Measurements from ENCODE around the gene NDUFS8. TPM values are rescaled to one million over a fixed set of nuclear protein-coding genes. Genes with fewer than 3 reads are reported as not detected.

NDUFS8 gene
- total RNA-seq, 1 donor from 2014 or later = 172 TPM

DNA sequence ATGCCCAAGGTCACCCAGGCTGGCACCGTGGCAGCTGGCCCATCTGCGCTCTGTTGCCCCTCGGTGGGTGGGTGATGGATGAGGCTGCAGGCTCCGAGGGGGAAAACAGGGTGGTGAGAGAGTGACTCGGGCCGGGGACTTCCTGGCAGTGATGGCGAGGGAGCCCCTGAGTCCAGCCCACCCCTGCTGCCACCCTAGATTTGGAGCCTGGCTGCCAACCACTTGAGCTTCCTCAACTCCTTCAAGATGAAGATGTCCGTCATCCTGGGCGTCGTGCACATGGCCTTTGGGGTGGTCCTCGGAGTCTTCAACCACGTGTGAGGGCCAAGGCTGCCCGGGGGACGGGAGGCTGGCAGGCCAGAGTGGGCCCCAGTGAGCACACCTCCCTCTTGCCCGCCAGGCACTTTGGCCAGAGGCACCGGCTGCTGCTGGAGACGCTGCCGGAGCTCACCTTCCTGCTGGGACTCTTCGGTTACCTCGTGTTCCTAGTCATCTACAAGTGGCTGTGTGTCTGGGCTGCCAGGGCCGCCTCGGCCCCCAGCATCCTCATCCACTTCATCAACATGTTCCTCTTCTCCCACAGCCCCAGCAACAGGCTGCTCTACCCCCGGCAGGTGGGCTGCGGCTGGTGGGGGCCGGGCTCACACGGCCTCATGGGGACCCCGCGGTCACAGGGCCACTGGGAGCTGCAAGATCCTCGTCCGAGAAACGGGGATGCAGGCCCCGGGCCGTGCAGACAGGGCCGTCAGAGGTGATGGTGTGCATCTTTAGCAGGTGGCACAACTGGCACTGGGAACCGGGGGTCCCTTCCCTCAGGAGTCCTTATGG, 18.4 kb downstream of the NDUFS8 start:
- DNase-seq (ENCODE audit: low spot score) = no peak

GRCh38 chr11:68049509-68050370, 19.3 kb downstream of the NDUFS8 start:
- no peak for DNase-seq (ENCODE audit: low spot score)

- no peak for DNase-seq (ENCODE audit: low spot score)
Measured at GRCh38 chr11:68050371-68050841, 19.9 kb downstream of the NDUFS8 start.

DNA sequence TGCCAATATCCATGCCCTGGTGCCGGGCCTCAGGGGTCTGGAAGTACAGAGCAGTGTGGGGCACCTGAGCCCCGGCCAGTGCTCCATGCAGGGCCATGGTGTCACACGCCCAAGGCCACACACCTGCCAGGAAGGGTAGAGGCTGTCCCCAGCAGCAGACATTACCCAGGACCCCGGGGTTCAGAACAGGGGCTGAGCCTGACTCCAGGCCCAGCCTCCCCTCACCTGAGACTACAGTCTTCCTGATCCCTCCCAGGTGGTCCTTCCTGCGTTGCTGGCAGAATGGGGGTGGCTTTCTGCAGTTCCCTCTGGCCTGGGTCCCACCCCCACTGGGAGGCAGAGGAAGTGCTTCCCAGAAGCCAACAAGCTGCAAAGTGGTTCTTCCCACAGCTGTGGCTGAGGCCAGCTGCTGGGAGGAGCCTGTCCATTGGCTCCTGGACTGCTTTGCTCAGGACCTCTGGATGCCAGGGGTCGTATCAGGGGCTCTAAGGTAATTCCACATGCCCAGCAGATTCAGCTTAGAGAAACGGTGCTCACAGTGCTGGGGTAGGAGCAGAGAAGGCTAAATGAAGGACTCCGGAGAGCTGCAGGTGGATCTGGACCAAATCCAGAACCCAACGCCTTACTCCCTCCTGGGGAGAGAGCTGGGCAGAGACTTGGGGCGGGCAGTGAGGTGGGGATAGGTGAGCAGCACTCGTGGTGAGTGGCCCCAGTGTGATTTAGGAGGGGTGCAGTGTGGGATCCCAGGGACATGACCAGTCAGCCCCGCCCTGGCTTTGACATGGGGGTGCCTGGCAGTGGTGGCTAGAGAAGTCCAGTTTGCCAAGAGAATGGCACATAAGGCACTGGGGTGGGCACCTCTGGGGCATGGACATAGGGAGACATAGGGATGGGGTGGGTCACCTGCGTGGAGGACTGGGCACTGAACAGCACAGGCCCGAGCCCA, 21.0 kb downstream of the NDUFS8 start:
- no peak for DNase-seq (ENCODE audit: low spot score)

DNA sequence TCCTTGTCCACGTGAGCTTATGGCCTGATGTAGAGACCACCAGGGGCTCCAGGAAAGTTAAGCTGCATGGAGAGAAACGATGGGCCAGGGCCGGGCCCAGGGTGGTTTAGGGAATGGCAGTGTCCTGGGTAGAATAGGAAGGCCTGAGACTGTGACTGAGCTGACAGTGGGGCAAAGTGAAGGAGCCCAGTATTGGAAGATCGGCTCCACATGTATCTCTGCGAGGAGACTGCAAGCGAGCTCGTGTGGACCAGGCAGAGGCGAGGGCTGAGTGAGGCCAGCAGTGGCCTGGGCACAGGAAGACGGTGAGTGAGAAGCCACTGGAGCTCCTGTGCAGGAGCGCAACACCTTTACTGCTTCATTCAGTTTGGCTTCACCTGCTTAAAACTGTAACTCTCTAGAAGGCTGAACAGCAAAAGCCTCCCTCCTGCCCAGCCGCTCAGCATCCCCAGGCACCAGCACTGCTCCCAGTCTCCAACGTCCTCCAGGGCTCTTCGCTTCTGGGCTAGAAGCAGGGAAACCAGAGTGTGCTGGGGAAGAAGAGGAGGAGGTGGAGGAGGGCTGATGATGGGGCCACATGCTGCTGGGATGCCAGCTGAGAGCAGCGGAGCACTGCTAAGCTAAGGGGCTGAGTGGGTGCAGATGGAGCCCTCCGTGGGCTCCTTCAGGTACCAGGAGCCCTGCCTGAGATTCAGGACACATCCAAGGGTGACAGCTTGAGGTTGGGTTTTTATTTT, 21.8 kb downstream of the NDUFS8 start:
- DNase-seq (ENCODE audit: low spot score) = no peak

DNA sequence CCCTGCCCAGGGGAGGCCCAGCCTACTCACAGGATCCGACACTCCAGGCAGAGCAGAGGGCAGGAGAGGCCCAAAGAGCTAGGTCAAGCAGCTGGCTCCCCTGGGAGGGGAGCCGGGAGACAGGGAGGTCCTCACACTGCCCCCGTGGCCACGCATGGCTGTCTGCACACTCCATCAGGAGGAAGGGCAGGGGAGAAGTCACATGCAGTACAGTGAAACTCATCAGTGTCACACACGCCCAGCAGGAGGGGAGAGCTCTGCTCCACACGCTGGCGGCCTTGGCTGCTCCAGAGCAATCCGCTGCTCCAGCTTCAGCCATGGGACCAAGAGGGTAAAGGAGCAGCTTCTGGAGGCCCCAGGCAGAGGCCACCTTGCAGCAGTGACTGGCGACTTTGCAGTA, 22.6 kb downstream of the NDUFS8 start:
- no peak for DNase-seq (ENCODE audit: low spot score)

- no peak for DNase-seq (ENCODE audit: low spot score)
Measured at GRCh38 chr11:68053981-68054812, 23.7 kb downstream of the NDUFS8 start.

DNA sequence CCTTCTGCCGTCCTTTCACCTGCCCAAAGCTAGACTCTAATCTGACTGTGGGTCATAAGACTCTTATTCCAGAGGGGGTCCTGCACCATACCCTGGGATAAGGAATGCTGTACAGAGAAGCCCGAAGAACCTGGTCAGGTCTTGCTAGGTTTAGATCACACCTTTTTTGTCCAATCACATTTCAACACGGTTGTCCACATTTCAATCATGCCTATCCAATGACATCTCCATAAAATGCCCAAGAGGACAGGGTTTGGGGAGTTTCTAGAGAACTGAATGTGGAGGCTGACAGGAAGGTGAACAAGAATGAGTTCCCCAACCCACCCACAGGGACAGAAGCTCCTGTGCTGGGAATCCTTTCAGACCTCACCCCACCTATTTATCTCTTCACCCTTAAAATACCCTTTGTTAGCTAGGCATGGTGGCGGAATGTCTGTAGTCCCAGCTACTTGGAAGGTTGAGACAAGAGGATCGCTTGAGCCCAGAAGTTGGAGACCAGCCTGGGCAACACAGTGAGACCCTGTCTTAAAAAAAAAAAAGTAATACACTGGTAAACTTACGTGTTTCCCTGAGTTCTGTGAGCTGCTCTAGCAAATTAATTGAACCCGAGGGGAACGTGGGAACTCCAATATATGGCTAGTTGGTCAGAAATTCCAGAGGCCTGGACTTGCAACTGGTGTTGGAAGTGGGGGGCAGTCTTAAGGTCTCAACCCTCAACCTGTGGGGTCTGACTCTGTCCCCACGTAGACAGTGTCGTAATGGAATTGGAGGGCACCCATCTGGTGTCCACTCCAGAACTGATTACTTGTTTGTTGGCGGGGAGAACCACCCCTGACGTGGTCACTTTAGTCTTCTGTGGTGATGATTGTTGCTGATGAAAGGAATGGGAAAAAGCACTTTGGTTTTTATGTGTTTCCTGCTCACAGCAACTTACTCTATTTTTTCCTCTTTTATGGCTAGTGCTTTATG, 26.1 kb downstream of the NDUFS8 start:
- DNase-seq (ENCODE audit: low spot score) = no peak

DNA sequence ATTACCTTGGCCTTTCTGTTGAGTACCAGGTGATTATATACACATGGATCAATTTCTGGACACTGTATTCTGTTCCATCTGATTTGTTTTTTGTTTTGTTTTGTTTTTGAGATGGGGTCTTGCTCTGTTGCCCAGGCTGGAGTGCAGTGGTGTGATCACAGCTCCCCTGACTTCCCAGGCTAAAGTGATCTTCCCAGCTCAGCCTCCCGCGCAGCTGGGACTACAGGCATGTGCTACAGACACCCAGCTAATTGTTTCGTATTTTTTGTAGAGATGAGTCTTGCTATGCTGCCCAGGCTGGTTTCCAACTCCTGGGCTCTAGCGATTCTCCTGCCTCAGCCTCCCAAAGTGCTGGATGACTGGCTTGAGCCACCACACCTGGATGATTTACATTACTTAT, 27.3 kb downstream of the NDUFS8 start:
- no peak for DNase-seq (ENCODE audit: low spot score)

DNA sequence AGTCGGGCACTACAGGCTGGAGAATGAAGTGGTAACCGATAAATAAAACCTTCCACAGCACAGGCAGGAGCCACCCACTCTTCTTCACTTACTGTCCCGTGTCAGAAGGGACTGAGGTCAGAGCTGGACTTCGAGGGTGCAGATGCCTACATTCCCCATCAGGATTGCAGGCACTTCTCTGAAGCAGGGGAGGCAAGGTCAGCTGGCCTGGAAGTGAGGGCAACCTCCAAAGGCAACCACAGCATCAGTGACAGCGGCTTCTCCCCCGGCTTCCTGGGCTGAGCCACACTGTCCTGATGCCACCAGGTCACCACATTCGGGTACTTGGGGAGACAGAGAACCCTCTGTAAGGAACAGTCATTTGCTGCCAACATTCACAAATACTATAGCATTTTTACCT, 31.0 kb downstream of the NDUFS8 start:
- DNase-seq (ENCODE audit: low spot score) = no peak

GRCh38 chr11:68064926-68065325, 34.4 kb downstream of the NDUFS8 start:
- no peak for DNase-seq (ENCODE audit: low spot score)

DNA sequence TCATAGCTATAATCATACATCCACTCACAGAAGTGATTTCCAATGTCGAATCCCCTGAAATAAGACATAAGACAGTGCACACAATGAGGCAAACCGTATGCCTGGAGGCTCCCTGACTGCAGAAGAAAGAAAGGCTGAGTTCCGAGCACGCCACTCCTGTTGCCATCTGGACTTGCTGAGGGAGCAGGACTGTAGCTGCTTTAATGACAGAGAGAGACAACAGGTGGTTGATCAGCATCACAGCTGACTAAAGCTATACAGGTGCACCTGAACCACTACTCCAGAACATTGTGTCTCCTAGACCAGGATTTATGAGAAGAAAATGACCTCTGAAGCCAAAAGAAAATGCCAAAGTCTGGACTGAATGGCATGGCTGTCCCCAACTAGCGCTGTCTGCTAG, 35.4 kb downstream of the NDUFS8 start:
- no peak for DNase-seq (ENCODE audit: low spot score)

GRCh38 chr11:68066742-68067141, 36.3 kb downstream of the NDUFS8 start:
- DNase-seq (ENCODE audit: low spot score) = no peak

- DNase-seq (ENCODE audit: low spot score) = no peak
Measured at GRCh38 chr11:68067991-68068390, 37.5 kb downstream of the NDUFS8 start.

GRCh38 chr11:68071281-68072048, 41.0 kb downstream of the NDUFS8 start:
- DNase-seq (ENCODE audit: low spot score) = peak; percentile 37

DNA sequence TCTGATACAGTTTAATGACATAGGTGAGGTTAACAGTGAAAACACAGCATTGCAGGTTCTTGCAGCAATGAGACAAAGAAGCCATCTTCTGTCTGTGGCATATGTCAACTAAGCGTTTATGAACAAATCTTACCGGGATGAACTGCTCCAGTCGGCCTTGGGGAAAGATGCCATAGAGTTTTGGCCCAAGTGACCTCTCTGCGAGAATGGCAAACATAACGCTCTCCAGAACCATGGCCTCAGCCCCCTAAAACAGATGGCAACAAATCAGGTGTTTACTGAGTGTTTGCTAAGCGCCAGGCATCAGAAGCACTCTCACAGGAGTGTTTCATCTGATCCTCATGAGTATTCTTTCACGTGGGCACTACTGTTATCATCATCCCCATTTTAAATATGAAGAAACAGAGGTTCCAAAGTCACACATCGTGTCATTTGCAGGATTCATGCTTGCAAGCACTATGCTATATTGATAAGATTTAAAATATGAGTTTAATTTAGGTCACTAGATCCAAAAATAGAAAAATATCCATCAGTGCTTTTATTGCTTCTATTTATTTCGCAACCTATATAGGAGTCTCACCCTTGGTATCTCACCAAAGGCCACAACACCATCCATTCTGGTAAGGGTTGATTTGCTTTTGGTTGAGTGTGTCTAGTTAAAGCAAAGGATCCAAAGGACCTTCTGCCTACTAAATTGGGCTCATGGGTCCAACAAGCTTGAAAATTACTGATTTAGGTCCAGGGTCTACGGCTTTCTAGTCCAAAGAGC, 44.3 kb downstream of the NDUFS8 start:
- peak; percentile 10 for DNase-seq (ENCODE audit: low spot score)

DNA sequence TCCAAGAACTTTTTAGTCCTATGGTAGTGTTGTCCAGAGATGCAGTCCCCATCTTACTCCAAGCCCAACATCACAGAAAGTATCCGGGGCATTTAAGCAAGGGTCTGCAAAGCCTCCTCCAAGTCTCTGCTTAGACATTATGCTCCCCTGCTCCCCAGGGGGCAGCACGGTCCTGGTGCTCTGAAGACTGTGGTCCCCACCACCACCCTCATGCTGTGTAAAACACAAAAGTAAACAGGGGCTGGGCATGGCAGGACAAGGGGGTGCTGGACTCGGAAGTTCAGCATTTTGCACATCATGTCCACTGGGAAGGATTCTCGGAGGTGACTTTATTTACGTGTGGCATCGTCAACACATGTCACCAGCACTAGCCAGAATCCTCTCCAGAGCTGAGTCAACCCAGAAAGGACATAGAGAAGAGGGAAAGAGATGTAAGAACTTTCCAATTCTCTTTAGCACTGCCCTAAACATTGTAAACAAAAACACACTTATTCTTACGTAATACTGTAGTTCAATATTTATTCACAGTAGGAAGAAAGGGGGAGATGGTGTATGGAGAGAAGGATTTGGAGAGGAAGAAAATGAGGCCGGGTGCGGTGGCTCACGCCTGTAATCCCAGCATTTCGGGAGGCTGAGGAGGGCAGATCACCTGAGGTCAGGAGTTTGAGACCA, 46.0 kb downstream of the NDUFS8 start:
- DNase-seq (ENCODE audit: low spot score) = peak; percentile 33
